Stimulated activated CD8-positive, alpha-beta memory T cell treated with anti-CD3 and anti-CD28 coated beads, Interleukin-15, amount 100 ng/mL, for 24 hours (primary cell): ENCODE data around the gene CAMK1D.
"Not testable (repeated sequence)": the region's sequence is repeated elsewhere in the genome, so short reads cannot be mapped to it uniquely, and the experiment has no call there.

ENCODE experiments used
- DNase-seq: peaks from one replicate; pipeline ENCODE4 v3.0.0-alpha.2; 2020; ENCODE audit warnings: low read depth

The CAMK1D gene

DNA sequence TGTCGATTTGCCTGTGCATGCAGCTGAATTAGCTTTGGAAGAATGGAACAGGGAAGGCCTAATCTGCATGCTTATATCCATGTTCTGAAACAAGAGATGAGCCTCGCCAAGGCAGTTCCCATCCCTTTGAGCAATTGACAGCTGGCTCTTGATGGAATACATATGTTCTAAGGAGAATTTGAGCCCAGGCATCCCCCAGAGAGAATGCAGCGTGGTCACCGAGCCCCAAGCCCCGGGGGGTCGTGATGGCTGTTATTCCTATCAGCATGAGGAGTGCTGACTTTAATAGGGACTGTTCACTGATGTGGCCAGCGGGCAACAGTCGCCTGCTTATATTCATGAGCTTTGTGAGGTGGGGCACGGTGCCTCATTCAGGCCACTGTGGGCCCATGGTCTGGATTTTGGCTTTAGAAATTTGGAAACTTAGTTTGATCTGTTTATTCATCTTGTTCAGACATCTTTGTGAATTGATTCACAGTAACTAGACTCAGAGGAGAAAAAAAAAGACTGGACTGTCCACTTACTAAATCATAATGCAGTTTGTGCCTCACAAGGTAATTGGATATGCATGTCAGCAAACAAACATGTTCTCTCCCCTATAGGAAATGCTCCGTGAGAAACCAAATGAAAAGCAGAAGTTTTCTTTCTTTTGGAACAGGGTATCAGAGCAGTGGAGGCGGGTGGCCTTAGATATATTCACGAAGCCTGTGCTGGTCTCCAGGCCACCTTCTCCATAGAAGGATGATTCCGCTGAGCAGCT, 447.2 kb downstream of the CAMK1D start:
- no peak for DNase-seq

DNA sequence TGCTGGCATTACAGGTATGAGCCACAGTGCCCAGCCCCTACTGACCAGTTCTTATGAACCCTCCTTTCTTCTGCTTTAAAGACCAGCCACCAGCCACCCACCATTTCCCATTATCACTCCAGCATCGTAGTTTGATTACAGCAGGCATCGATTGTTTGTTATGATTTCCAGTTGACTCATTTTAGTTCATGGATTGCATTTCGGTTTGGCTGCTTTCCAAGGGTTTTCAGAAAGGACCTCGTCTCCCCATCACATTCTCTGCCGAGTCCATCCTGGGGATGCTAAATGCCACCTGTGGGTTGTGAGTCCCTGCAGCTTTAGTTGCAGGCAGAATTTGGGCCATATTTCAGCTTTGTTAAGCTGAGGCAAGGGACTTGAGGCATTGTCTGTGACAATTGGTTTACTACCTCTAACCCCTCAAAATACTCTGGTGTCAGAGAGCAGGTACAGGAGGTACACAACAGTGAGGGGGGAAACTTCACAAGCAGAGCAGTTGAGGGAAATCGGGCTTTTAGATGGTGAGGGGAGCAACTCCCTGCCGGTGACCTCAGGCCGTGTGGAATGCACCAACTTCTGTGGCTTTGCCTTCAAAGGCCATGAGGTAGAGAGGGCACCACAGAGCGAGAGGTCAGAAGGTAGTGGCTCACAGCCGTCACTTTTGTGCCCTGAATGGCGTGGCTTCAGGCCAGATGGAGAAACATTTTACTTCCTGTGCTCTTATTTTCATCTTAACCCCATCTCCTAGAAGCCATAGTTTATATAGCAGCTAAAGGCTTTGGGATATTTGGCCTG, 448.3 kb downstream of the CAMK1D start:
- no peak for DNase-seq

DNA sequence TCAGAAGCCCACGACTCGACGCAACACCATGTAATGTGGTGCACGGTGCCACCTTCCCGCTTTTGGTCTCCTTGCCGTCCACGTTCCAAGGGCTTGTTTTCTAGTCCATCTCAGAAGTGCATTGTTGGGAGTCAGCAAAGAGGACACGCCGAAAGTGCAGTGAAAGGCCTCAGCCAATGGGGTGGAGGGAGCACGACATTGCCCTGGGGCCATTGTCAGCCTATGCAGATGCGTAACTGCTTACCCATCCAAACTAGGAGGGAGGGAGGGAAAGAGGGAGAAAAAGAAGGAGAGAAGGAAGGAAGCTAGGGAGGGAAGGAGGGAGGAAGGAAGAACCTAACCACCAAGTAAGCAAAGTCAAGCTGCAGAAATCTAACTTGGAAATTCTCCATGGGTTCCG, 449.8 kb downstream of the CAMK1D start:
- no peak for DNase-seq

DNA sequence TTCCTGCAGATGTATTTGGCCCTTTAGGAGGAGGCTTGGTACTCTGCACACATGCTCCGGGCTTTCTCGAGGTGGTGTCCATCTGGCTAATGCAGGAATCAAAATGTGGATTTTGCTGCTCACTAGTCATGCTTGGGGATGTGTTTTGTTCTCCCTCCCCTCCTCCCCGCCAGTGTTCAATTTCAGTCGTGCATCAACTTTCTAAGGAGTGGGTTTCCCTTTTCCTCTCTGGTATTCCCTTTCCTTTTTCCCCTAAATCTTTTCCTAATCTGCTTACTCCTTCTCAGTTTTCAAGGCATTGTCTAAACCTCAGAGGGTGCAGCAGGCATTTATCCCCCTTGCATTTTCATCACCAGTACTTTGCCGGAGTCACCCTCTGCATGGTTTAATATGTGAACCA, 450.4 kb downstream of the CAMK1D start:
- DNase-seq, result no peak

DNA sequence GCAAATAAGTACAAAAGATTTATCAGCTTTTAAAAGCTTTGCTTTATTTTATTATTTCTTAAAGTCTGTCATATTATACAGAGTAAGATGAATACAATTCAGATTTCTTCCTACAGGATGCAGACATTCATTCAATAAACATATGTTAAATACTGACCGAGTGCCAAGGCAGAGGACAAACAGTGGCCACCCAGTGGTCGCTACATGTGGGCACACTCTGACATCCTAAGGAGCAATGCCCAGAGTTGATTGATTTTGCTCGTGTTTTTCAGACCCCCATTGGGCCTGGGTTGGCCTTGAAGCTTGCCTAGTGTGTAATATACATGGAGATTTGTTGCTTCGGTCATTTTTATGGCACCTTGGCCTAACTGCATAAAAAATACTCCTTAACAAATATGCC, 451.0 kb downstream of the CAMK1D start:
- no peak for DNase-seq

DNA sequence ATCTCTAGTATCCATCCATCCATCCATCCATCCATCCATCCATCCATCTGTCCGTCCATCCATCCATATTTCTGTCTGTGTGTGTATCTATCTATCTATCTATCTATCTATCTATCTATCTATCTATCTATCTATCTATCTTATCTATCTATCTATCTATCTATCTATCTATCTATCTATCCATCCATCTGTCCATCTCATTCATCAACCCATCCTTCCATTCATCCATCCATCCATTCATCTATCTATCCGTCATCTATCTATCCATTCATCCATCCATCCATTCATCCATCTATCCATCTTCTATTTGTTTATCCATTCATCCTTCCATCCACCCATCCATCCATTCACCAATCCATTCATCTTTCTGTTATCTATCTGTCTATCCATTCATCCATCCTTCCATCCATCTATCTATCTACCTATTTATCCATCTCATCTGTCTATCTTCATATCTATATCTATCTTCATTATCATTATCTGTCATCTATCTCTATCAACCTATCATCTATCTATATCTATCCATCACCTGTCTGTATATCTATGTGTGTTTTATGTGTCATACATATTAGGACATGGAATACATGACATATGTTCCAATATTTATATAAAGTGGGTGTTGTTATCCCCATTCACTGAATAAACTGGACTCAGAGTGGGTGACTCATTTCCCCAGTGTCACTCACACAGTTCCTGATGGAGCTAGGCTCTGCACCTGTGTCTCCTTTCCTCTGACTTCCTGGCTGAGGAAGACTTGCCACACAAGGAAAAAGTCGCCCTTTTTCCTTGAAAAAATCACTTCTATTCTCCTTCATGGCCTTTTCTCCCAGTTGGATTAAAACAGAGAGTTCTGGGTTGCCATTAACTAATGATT, 452.1 kb downstream of the CAMK1D start:
- no peak for DNase-seq

DNA sequence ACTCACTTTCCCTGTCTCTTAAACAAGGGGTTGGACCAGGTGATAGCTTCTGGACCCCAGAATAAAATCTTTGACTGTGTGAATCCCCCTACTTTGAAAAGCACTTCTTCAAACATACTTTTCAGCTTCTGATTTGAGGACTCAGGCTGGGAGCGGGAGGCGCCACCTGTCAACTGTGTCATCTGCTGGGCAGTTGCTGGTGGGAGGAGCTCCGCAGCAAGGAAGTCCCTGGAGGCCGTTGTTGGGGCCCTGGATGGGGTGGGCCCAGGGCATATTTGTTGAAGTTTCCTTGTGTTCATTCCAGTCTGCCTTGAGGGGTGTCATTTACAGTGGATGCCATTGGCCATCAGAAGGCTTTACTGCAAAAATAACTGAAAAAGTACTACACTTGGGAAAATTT, 454.4 kb downstream of the CAMK1D start:
- no peak for DNase-seq

DNA sequence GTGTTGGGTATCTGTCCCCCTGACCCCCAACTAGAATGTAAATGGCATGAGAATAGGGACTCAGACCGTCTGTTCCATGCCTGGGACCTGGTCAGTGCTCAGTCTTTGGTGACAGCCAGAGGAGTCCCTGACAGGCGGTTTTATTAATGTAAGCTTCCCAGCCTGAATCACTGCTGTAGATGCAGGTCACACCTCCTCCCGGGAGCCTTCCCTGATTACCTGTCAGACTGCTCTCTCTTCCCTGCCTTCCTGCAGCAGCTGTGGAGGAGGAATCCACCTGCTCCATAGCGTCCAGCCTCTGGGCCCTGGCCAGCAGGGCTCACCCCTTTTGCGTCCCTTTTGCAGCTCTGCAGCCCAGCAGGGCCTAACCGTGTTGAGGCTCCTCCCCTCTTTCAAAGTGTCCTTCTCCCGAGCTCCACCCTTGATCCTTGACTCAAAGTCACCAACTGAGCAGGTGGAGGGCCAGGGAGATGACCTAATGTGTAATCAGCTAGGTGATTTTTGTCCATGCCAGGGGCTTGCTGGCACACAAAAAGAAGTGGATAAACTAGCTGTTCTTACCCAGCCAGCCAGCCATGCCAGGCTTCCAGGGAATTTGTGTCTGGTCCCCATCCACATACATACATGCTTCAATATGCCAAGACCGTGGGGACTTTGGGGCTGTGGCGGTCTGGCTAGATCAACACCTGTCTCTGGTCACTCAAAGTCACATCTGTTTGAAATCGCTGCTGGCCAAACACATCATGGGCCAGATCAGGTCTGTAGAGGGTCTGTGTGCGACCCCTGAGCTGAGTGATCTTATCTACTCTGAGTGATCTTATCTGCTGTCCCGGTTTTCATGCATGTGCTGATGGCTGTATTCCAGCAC, 457.1 kb downstream of the CAMK1D start:
- DNase-seq, result no peak

DNA sequence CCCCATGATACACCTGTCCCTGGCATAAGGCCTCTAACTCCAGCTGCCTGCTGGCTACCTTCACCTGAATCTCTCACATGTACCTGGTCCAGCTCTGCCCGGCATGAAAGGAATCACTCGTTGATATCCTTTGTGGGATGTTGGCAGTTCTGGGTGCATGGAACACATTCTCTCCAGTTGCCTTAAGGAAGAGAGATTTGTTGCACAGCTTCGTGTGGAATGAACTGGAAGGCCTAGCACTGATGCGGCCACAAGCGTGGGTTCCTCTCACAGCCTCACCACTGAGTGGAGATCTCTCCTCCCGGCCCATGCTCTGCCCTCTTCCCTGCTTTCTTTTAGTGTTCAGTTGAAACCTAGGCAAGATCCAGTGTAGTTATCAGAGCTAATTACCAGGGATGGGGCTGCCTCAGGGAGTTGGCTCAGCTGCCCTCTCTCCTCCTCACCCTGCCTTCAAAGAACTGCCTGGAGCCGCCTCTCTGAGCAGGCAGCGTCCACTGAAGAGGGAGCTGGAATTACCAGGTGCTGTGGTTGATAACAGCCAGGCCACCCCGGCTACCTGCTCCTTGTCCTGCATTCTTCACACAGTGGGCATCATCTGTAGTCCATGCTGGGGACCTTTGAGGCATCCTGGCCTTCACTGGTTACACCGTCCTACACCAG, 457.9 kb downstream of the CAMK1D start:
- DNase-seq, result no peak

DNA sequence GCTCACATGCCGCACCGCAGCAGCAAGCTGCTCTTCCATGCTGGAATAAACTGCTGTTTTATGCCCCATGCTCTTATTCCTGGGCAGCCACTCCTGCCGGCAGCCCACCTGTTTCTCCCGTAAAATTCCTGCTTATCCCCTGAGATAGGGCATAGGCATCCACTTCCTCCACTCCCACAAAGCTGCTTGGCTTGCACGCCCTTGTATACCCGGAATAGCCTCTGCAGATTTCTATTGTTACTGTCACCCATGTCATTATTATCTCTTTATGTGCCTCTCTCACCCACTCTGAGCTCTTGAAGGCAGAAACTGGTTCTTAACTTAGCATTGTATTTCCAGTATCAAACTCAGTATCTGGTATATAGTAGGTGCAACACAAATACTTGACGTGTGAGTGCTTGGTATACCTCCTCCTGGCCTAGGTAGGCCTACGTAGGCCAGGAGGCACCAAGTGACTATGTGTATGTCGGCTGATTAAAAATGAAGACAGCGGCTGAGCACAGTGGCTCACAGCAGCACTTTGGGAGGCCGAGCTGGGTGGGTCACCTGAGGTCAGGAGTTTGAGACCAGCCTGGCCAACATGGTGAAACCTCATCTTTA, 458.8 kb downstream of the CAMK1D start:
- no peak for DNase-seq

DNA sequence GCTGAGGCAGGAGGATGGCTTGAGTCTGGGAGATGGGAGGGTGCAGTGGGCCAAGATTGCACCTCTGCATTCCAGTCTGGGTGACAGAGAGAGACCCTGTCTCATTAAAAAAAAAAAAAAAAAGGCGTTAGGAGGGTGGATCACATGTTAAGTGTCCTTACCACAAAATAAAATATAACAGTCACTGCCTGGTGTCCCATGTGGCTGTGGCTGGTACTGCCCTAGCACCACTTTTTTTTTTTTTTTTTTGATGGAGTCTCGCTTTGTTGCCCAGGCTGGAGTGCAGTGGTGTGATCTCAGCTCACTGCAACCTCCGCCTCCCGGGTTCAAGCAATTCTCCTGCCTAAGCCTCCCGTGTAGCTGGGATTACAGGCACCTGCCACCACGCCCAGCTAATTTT, 460.7 kb downstream of the CAMK1D start:
- DNase-seq, result not testable (repeated sequence)

DNA sequence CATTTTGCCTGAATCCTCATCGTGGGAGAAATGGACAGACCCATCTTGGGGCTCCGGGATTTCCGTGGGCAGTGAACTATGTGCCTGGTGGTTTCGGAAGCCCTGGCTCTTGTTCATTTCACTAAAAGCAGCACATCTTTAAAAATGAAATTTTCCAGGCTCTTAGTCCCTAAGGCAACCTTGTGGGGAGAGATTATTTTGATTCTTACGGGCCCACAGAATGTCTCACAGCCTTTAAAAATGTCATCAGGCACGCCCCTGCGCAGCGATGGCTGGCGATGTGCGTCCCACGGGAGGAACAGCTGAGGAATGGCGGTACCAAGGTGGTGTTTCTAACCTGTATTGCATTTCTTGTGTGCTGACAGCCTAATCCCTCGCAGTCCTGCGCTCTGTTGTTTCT, 462.5 kb downstream of the CAMK1D start:
- no peak for DNase-seq

DNA sequence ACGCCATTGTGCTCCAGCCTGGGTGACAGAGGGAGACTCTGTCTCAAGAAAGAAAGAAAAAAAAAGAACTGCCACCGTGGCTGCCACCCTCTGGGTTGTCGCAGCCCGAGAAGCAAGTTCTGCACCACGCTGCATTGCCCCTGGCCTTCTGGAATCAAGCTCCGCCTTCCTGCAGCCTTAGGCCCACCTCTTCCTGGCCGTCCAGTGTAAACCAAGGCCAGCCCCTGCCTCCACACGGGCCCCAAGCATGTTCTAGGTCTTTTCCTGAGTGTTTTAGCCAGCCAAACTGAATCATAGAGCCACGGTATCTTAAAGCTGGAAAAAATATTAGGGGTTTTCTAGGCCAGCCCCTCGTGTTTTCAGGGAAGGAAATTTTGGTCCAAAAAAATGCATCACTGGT, 463.2 kb downstream of the CAMK1D start:
- no peak for DNase-seq

DNA sequence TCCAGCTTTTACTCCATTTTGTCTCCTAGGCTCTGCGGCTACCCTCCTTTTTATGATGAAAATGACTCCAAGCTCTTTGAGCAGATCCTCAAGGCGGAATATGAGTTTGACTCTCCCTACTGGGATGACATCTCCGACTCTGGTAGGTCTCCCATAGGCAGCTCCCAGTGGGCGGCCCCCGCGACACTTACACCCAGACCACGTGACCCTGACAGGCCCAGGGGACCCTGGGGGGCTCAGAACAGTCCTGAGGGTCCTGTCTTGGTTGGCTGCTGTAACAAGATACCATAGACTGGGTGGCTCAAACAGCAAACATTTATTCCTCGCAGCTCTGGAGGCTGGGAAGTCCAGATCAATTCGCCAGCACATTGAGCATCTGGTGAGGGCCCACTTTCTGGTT, 464.8 kb downstream of the CAMK1D start:
- DNase-seq, result no peak

DNA sequence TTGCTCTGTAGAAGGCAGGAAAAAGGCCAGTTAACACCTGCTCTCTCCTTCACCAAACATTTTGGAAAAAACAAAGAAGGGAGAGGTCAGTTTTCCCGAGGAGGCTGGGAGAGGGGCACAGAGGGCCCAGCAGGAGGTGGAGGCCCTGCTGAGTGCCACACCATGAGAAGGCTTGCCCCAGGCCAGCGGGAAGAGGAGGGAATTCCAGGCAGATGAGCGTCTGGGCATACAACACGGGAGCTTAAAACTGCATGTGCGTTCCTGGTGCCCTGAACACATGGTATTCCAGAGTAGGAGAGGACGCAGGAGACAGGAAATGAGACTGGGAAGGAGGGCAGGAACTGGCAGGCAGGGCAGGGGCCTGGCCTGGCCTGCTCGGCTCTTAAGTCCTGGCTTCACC, 469.7 kb downstream of the CAMK1D start:
- no peak for DNase-seq

DNA sequence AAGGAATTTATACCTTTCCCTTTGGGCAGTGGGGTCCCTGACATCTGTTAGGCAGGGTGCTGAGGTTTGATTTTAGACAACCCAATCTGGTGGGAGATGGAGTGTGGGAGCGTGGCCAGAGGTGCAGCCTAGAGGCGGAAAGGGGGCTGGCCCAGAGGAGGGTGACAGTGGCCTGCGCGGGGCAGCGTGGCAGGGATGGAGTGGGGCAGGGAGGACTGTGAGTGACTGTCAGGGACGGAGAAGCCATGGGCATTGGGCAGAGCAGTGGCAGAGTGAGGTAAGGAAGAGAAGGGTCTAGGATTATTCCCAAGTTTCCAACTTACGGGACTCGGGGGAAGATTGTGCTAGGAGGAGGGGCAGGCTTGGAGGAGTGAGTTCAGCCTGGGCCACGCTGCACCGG, 470.3 kb downstream of the CAMK1D start:
- no peak for DNase-seq

DNA sequence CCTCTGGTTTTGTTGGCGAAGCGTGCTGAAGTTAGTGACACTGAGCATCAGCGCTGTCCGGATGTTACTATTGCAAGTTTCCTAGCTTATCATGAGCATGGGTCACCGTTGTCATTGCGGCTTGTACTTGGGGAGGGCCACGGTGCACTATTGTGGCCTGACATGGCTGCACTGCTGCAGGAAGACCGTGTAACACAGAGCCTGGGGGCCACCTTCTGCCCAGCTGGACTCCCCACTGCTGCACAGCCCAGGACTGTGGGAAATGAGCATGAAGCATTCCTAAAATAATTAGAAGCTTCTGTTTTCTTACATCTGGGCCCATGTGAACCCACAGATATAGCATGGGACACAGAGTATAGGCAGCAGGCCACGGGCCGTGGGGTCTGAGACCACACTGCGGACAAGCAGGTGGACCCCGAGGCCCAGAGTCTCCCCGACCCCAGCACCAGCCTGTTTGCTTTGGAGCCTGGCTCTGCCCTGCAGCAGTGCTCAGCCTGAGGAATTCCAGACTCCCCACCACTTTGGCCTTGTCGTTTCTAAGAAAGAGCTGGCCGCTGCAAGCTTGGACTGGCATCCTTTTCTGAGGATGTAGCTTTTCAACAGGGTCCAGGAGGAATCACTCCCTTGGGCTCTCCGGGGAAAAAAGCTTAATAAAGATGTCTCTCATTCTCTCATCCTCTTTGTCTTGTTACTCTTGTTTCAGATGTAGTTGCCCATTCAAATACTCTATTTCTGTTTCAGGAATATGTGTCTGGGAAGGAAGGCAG, 473.0 kb downstream of the CAMK1D start:
- no peak for DNase-seq

DNA sequence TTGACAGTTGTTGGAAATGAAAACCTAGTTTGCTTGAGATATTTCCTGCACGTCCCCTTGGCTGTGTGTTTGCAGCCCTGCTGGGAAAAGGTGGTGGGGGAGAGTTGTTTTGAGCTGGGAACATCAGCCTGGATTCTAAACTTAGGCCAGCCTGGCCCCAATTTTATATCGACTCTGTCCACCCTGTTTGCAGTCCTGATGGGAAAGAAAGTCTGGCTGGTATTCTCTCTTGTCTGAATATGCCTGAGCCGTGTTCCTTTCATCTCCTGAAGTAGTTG, 473.5 kb downstream of the CAMK1D start:
- DNase-seq, result no peak

DNA sequence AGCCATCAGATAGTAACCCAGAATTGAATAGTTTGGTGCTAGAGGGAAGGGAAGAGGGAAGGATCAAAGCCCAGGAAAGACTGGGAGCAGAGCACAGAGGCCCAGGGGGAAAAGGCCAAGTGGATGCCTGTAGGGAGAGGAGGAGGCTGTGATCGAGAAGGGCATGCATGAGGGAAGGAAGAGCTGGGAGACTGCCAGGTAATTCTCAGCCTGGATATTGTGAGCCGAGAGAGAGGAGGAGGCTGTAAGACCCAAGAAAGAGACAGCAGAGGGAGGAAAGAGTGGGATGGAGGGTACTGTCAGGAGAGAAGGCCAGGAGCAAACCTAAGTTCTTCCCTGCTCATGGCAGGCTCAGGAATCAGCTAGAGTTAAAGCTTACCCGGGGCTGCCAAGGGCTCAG, 474.0 kb downstream of the CAMK1D start:
- no peak for DNase-seq

DNA sequence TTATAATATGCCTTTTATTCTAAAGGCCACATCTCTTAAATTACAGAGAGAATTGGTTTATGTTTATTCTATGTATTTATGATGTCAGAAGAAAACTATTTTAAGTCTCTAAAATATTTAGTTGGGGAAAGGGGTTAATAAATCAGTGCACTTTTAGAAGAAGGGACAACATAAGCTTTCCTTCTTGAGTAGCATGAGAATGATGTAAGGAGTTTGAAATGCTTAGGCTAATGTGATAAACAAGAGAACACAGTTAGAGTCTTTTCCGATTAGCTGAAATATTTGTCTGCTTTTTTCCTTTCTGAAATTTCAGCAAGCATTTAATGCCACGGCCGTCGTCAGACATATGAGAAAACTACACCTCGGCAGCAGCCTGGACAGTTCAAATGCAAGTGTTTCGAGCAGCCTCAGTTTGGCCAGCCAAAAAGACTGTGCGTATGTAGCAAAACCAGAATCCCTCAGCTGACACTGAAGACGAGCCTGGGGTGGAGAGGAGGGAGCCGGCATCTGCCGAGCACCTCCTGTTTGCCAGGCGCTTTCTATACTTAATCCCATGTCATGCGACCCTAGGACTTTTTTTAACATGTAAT, 476.0 kb downstream of the CAMK1D start:
- DNase-seq, result no peak
